NOMO-1 treated with DMSO at 0.1 percent for 48 hours (cell line): ENCODE data around the gene DNMT1.
A peak's percentile ranks its signal among the peaks of the same experiment; 100 is the strongest.
"Not testable (repeated sequence)": the region's sequence is repeated elsewhere in the genome, so short reads cannot be mapped to it uniquely, and the experiment has no call there.

Experiments used
- DNase-seq: peaks from one replicate; lab custom pipeline; 2025; ENCODE audit not compliant: unreplicated experiment; lab: John Stamatoyannopoulos, UW

DNMT1 gene

GRCh38 chr19:10194500-10195198, at the start of gene DNMT1:
Gene DNMT1, minus strand, starts transcription at chr19:10194953. Its CDS starts 54 bp downstream, at chr19:10194899.
- peak; percentile 95 for DNase-seq

DNA sequence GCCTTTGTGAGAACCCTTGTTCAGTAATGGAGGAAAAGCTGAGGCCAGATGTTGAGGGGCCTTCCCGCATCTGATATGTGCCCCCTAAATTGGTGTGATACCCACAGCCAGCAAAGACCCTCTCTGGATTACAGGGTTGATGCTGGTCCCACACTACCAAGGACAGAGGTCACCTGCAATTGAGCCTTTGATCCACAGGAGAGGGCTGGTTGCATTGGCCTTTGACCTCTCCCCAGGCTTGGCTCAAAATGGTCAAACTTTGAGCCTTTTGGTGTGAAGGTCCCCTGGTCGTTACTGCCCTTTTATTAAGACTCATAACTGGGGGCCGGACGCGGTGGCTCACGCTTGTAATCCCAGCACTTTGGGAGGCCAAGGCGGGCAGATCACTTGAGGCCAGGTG, 48.9 kb upstream of the DNMT1 start:
- DNase-seq = no peak

GRCh38 chr19:10241826-10242449, 47.2 kb upstream of the DNMT1 start:
- not testable (repeated sequence) for DNase-seq

DNA sequence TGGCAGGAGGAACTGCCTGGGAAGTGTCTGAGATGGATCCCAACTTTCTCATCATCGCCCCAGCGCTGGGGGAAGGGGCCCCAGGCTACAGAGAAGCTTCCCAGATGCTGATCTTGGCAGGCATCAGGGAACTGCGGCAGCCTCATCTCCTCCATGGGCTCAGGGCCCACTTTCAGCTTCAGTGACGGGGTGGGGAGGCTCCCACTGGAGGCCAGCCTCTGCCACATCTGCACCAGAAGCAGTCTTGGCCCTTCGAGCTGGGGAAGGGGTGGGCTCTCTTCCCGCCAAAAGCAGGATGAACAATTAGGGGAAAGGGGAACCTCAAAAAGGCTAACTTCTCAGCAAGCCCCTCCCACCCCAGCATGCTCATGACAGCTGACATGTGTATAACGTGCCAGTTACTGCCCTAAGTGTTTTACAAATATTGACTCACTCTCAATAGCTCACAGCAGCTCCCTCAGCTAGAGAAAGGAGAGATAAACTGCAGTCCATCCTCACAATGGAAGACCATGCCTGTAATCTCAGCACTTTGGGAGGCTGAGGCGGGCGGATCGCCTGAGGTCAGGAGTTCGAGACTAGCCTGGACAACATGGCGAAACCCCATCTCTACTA, 43.5 kb upstream of the DNMT1 start:
- DNase-seq = peak; percentile 20

GRCh38 chr19:10237702-10238101, 42.9 kb upstream of the DNMT1 start:
- no peak for DNase-seq

DNA sequence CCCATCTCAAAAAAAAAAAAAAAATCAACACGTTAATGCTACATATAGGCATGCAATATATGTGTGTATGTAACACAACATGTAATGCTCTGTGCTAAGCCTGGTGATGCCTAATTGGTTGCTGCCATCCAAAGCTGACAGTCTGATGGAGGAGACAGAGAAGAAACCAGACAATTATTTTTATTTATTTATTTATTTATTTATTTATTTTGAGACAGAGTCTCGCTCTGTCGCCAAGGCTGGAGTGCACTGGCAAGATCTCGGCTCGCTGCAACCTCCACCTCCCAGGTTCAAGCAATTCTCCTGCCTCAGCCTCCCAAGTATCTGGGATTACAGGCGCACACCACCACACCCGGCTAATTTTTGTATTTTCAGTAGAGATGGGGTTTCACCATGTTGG, 40.7 kb upstream of the DNMT1 start:
- DNase-seq = not testable (repeated sequence)

- no peak for DNase-seq
These were observed 40.2 kb upstream of the DNMT1 start for GRCh38 chr19:10235003-10235402.

- DNase-seq = no peak
These were observed 39.2 kb upstream of the DNMT1 start for GRCh38 chr19:10233946-10234345.

GRCh38 chr19:10231612-10232228, 37.0 kb upstream of the DNMT1 start:
- DNase-seq = no peak

DNA sequence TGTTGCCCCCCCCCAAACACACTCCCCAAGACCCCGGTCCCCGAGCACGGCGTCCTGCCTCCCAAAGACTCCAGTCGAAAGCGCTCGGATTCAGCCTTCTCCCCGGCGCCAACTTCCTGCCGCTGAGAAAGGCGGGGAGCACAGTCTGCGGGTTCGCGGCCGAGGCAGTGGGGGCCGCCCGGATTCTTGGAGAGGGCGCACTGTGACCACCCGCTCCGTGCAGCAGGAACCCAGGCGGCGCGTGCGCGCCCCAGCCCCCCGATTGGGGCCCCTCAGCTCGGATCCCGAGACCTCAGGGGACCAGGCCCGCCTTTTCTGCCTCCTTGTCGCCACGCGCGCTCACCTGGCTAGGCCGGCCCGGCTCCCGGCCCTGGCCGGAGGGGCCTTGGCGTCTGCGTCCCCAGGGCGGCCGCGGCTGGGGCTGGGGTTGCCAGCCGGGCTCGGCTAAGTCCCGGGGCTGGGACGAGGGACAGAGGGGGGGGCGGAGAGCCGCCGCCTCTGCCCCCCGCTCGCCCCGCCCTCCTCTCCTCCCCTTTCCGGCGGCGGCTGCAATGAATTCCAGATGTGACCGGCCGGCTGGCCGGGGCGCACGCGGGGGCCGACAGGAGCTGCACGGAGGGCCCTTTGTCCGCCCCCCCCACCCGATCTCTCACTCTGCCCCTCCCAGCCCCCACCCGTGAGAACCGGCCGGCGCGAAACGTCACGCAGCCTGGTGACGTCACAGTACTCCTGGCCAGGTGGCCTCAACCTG, 36.3 kb upstream of the DNMT1 start, which contains the start of gene S1PR2:
Gene S1PR2, minus strand, starts transcription at position 471 of the 751 bp plus-strand sequence. CDS start 6,426 bp downstream, outside the sequence.
- DNase-seq = peak; percentile 38

GRCh38 chr19:10230173-10230860, 35.6 kb upstream of the DNMT1 start:
- peak; percentile 6 for DNase-seq

- no peak for DNase-seq
These were observed 34.2 kb upstream of the DNMT1 start for GRCh38 chr19:10228920-10229319.

- peak; percentile 33 for DNase-seq
These were observed 33.6 kb upstream of the DNMT1 start for GRCh38 chr19:10228393-10228792.

DNA sequence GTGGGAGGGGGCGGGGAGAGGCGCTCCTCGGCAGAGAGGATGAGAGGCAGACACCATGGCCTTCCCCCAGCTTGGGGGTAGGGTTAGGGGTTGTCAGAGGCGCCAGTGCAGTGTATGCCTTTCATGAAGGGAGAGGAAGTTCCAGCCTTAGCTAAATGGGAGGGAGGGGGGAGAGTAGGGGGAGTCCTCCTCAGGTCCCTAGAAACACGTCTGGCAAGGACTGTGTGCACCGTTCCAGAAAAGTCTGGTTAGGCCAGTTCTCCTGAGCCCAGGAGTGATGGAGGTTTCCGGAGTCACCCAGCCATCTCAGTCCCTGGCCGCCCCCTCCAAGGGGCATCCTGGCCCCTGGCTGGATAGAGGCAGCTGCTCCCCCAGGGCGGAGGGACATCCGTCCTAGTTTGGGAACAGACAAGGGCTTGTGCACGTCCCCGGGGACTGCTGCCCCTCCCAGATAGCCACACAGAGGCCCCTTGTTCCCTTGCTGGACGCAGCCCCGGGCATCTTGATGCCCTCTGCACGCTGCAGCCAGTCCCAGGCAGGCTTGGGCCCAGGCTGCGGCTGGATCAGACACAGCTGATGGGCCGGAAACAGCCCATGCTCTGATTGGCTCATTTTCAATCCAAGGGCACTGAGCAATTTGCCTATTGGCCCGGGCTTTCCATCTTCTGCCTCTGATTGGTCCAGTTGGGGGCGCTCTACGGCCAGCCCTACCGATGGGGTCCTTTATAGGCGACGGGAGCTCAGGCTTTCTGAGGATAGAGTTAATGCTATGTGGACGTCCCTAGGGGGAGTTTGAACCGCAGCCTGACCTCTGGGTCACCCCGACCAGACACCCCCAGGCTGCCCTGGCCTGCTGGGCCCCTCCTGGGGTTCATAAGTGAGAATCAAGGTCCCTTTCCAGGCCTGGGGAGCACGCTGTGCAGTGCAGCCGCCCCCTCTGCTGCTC, 32.5 kb upstream of the DNMT1 start:
- no peak for DNase-seq

GRCh38 chr19:10226376-10227025, 31.7 kb upstream of the DNMT1 start:
- no peak for DNase-seq

DNA sequence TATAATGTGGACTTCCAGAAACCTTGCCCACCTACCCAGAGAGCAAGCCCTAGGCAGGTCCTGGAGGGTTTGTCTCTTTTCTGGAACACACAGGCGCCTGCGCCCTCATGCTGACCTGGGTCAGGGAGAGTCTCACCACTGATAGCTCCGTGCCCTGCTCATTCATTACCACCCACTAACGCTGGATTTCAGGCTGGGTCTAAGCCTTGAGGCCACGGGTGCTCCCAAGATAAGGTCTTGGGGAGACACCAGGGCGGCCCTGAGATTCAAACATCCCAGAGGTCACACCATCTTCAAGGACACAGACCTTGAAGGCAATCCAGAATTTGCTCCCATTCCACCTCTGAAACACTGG, 31.2 kb upstream of the DNMT1 start:
- no peak for DNase-seq

GRCh38 chr19:10224337-10224736, 29.6 kb upstream of the DNMT1 start:
- no peak for DNase-seq

GRCh38 chr19:10223488-10224213, 28.9 kb upstream of the DNMT1 start:
- no peak for DNase-seq
